GM12878 (cell line): ENCODE measurements around the gene SCAMP5. TPM values are rescaled to one million over a fixed set of nuclear protein-coding genes. Genes with fewer than 3 reads are reported as not detected.

Experiments used
- CBFB ChIP-seq: IDR thresholded peaks from 2 replicates; pipeline ENCODE4 v1.6.1; 2016; ENCODE audit warnings: antibody characterized with exemption, low read depth
- EED ChIP-seq: sonication (generic); IDR thresholded peaks from 2 replicates; pipeline ENCODE4 v1.6.1; 2016; ENCODE audit warnings: antibody characterized with exemption, low read depth
- HCFC1 ChIP-seq: fragments of 150-350 bp; IDR thresholded peaks from 2 replicates; pipeline ENCODE4 v1.6.1; 2014; ENCODE audit warnings: low read length
- NFYA ChIP-seq: IDR thresholded peaks from 2 replicates; pipeline ENCODE4 v1.6.1; 2011; ENCODE audit warnings: low read depth, mild to moderate bottlenecking, low read length, improper control_type of control experiment, borderline replicate concordance
- NR2C2 ChIP-seq: IDR thresholded peaks from 2 replicates; pipeline ENCODE4 v1.6.1; 2011; ENCODE audit warnings: borderline replicate concordance, low read depth; ENCODE audit not compliant: control insufficient read depth, insufficient read length
- RFX5 ChIP-seq: IDR thresholded peaks from 2 replicates; pipeline ENCODE4 v1.6.1; 2011; ENCODE audit warnings: low read depth, low read length, improper control_type of control experiment
- SMAD1 ChIP-seq: fragments of 450-650 bp; IDR thresholded peaks from 2 replicates; pipeline ENCODE4 v1.6.1; 2018; ENCODE audit warnings: mild to moderate bottlenecking, low read depth; ENCODE audit not compliant: partially characterized antibody
- STAT3 ChIP-seq: IDR thresholded peaks from 2 replicates; pipeline ENCODE4 v1.6.1; 2011; ENCODE audit warnings: low read depth, low read length, improper control_type of control experiment
- SUPT20H ChIP-seq: IDR thresholded peaks from 2 replicates; pipeline ENCODE4 v1.6.1; 2011; ENCODE audit warnings: low read depth, mild to moderate bottlenecking, low read length, moderate library complexity, borderline replicate concordance; ENCODE audit not compliant: control insufficient read depth
- ZSCAN29 ChIP-seq: fragments of 450-650 bp; IDR thresholded peaks from 2 replicates; pipeline ENCODE4 v1.6.1; 2017; ENCODE audit warnings: mild to moderate bottlenecking, moderate library complexity
- polyA plus RNA-seq, 11 experiments: library from polyadenylated mRNA; depleted of rRNA in 4 of 11; unstranded in 6 of 11; stranded (reverse) in 5 of 11; fragments of >200 nt; fragmentation: Nextera tagmentation in 4 of 11; fragmentation: Illumina TruSeq in 1 of 11; extraction: Ambion mirVana in 4 of 11; extraction: Trizol in 1 of 11; gene quantifications; 1 replicate in 1 of 11; 2 replicates in 10 of 11; pipeline versions ENCODE4 v1.2.1 to v1.2.3, GENCODE V29; 2011 to 2016; ENCODE audit warnings: inconsistent platforms in 2 of 11, missing spikeins in 2 of 11, low read depth in 1 of 11
- total RNA-seq, 4 experiments: library from RNA; depleted of rRNA in 3 of 4; stranded (reverse); fragments of >200 nt in 3 of 4; fragmentation: Illumina TruSeq in 1 of 4; extraction: Trizol in 1 of 4; gene quantifications; 2 replicates each; pipeline versions ENCODE4 v1.2.1 to v1.2.3, GENCODE V29; 2013 to 2021
- TF ChIP-seq, protein P1 (sequence below): fragments of 450-650 bp; IDR thresholded peaks from 2 replicates; pipeline ENCODE4 v1.6.1; 2016; ENCODE audit warnings: mild to moderate bottlenecking
- TF ChIP-seq, protein P2 (sequence below): IDR thresholded peaks from 2 replicates; pipeline ENCODE4 v1.6.1; 2012; ENCODE audit warnings: low read depth, low read length, improper control_type of control experiment
- TF ChIP-seq, protein P3 (sequence below): fragments of 450-650 bp; IDR thresholded peaks from 2 replicates; pipeline ENCODE4 v1.6.1; 2017; ENCODE audit warnings: mild to moderate bottlenecking, moderate library complexity
- TF ChIP-seq, protein P4 (sequence below): IDR thresholded peaks from 2 replicates; pipeline ENCODE4 v1.6.1; 2012; ENCODE audit warnings: low read depth, low read length, improper control_type of control experiment
- TF ChIP-seq, protein P5 (sequence below): fragments of 450-650 bp; conservative IDR thresholded peaks from 2 replicates; pipeline ENCODE4 v1.6.1; 2017; ENCODE audit warnings: mild to moderate bottlenecking, moderate library complexity
- TF ChIP-seq, protein P6 (sequence below): fragments of 450-650 bp; formaldehyde crosslinking; IDR thresholded peaks from 2 replicates; pipeline ENCODE4 v1.4.0; 2020; ENCODE audit warnings: mild to moderate bottlenecking, moderate library complexity

SCAMP5 gene
- total and polyA plus RNA-seq, 10 of the 15 experiments (the other 5 are each of a cell fraction or from before 2014, with no cell fraction given): 1.6 to 41.6 (median 16.9) TPM

DNA sequence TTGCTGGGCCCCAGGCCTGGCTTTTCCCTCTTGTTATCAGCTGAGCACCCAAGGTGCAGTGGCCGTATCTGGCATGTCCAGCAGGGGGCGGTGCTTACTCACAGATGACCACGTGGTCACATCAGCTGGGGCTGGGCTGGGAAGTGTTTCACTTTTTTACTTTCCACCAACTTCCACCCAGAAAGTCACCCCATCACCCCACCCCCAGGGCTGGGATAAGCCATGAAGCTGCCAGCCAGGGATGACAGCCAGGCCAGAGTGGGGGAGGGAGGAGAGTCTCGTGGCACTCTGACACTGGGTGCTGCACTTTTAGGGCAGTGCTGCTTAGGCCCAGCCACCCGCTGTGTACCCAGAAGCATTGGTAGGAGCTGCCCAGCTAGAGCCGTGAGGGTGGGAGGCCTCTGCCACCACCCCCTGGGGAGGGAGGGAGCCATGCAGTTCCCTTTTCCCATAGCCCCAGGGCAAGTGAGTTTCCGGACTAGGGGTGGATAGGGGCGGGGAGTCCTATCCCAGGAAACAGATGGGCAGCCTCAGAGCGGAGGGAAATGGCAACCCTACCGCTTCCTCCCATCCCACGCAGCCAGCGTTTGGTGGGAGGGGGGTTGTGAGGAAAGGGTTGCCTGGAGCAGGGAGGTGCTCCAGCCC lies 34.1 kb downstream of the SCAMP5 start (continued):
- TF ChIP-seq NR2C2: no peak
- TF ChIP-seq STAT3: no peak
- no peak for TF ChIP-seq ZSCAN29
- TF ChIP-seq CBFB: peak; percentile 24; the same call in 1 of the 2 replicates
- no peak for TF ChIP-seq SMAD1
- TF ChIP-seq, protein P1, sequence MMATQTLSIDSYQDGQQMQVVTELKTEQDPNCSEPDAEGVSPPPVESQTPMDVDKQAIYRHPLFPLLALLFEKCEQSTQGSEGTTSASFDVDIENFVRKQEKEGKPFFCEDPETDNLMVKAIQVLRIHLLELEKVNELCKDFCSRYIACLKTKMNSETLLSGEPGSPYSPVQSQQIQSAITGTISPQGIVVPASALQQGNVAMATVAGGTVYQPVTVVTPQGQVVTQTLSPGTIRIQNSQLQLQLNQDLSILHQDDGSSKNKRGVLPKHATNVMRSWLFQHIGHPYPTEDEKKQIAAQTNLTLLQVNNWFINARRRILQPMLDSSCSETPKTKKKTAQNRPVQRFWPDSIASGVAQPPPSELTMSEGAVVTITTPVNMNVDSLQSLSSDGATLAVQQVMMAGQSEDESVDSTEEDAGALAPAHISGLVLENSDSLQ: no peak
- TF ChIP-seq, protein P2, sequence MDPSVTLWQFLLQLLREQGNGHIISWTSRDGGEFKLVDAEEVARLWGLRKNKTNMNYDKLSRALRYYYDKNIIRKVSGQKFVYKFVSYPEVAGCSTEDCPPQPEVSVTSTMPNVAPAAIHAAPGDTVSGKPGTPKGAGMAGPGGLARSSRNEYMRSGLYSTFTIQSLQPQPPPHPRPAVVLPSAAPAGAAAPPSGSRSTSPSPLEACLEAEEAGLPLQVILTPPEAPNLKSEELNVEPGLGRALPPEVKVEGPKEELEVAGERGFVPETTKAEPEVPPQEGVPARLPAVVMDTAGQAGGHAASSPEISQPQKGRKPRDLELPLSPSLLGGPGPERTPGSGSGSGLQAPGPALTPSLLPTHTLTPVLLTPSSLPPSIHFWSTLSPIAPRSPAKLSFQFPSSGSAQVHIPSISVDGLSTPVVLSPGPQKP: no peak
- no peak for TF ChIP-seq SUPT20H
- no peak for TF ChIP-seq RFX5
- peak; percentile 71; the same call in 1 of the 2 replicates for TF ChIP-seq EED
- TF ChIP-seq HCFC1: no peak
- no peak for TF ChIP-seq NFYA
- TF ChIP-seq, protein P3, sequence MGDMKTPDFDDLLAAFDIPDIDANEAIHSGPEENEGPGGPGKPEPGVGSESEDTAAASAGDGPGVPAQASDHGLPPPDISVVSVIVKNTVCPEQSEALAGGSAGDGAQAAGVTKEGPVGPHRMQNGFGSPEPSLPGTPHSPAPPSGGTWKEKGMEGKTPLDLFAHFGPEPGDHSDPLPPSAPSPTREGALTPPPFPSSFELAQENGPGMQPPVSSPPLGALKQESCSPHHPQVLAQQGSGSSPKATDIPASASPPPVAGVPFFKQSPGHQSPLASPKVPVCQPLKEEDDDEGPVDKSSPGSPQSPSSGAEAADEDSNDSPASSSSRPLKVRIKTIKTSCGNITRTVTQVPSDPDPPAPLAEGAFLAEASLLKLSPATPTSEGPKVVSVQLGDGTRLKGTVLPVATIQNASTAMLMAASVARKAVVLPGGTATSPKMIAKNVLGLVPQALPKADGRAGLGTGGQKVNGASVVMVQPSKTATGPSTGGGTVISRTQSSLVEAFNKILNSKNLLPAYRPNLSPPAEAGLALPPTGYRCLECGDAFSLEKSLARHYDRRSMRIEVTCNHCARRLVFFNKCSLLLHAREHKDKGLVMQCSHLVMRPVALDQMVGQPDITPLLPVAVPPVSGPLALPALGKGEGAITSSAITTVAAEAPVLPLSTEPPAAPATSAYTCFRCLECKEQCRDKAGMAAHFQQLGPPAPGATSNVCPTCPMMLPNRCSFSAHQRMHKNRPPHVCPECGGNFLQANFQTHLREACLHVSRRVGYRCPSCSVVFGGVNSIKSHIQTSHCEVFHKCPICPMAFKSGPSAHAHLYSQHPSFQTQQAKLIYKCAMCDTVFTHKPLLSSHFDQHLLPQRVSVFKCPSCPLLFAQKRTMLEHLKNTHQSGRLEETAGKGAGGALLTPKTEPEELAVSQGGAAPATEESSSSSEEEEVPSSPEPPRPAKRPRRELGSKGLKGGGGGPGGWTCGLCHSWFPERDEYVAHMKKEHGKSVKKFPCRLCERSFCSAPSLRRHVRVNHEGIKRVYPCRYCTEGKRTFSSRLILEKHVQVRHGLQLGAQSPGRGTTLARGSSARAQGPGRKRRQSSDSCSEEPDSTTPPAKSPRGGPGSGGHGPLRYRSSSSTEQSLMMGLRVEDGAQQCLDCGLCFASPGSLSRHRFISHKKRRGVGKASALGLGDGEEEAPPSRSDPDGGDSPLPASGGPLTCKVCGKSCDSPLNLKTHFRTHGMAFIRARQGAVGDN: no peak; the same call in 1 of the 2 replicates
- TF ChIP-seq, protein P4, sequence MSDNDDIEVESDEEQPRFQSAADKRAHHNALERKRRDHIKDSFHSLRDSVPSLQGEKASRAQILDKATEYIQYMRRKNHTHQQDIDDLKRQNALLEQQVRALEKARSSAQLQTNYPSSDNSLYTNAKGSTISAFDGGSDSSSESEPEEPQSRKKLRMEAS: peak; percentile 63; the same call in 1 of the 2 replicates
- TF ChIP-seq, protein P5, sequence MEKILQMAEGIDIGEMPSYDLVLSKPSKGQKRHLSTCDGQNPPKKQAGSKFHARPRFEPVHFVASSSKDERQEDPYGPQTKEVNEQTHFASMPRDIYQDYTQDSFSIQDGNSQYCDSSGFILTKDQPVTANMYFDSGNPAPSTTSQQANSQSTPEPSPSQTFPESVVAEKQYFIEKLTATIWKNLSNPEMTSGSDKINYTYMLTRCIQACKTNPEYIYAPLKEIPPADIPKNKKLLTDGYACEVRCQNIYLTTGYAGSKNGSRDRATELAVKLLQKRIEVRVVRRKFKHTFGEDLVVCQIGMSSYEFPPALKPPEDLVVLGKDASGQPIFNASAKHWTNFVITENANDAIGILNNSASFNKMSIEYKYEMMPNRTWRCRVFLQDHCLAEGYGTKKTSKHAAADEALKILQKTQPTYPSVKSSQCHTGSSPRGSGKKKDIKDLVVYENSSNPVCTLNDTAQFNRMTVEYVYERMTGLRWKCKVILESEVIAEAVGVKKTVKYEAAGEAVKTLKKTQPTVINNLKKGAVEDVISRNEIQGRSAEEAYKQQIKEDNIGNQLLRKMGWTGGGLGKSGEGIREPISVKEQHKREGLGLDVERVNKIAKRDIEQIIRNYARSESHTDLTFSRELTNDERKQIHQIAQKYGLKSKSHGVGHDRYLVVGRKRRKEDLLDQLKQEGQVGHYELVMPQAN: no peak
- TF ChIP-seq, protein P6, sequence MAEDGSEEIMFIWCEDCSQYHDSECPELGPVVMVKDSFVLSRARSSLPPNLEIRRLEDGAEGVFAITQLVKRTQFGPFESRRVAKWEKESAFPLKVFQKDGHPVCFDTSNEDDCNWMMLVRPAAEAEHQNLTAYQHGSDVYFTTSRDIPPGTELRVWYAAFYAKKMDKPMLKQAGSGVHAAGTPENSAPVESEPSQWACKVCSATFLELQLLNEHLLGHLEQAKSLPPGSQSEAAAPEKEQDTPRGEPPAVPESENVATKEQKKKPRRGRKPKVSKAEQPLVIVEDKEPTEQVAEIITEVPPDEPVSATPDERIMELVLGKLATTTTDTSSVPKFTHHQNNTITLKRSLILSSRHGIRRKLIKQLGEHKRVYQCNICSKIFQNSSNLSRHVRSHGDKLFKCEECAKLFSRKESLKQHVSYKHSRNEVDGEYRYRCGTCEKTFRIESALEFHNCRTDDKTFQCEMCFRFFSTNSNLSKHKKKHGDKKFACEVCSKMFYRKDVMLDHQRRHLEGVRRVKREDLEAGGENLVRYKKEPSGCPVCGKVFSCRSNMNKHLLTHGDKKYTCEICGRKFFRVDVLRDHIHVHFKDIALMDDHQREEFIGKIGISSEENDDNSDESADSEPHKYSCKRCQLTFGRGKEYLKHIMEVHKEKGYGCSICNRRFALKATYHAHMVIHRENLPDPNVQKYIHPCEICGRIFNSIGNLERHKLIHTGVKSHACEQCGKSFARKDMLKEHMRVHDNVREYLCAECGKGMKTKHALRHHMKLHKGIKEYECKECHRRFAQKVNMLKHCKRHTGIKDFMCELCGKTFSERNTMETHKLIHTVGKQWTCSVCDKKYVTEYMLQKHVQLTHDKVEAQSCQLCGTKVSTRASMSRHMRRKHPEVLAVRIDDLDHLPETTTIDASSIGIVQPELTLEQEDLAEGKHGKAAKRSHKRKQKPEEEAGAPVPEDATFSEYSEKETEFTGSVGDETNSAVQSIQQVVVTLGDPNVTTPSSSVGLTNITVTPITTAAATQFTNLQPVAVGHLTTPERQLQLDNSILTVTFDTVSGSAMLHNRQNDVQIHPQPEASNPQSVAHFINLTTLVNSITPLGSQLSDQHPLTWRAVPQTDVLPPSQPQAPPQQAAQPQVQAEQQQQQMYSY: no peak
